ENCODE measurements around the gene ZNF787. TPM values are rescaled to one million over a fixed set of nuclear protein-coding genes. Genes with fewer than 3 reads are reported as not detected.

The ZNF787 gene
- total and polyA plus RNA-seq, 10 of the 15 experiments (the other 5 are each of a cell fraction or from before 2014, with no cell fraction given): 0.23 to 39.9 (median 4.1) TPM

DNA sequence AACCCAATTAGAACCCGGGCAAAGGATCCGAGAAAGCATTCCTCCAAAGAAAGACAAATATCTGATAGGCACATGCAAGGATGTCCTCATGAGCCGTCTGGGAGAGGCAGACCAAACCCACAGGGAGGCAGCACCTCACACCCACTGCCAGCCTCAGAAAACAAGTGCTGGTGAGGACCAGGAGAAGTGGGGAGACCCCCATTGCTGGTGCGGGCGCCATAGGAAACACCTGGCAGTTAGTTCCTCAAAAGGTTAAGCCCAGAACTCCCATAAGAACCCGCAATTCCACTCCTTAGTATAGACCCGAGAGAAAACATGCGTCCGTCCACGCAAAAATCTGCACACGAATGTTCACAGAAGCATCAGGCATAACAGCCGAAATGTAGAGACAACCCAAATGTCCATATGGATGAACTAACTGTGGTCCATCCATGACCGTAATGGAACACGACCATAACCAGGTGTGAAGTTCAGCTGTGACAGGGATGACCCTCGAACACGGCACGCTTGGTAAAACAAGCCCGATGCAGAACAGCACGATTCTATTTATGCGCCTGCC, 7.9 kb downstream of the ZNF787 start (continued):
- TF ChIP-seq HDAC6 (IDR thresholded peaks at IDR 0.05; ENCODE audit: unreplicated experiment): no peak
- 0 out of 2 replicates have a peak, but pooled peaks have one; percentile 41 for TF ChIP-seq TCF12 (IDR thresholded peaks at IDR 0.05; ENCODE audit: low read depth, low read length)

DNA sequence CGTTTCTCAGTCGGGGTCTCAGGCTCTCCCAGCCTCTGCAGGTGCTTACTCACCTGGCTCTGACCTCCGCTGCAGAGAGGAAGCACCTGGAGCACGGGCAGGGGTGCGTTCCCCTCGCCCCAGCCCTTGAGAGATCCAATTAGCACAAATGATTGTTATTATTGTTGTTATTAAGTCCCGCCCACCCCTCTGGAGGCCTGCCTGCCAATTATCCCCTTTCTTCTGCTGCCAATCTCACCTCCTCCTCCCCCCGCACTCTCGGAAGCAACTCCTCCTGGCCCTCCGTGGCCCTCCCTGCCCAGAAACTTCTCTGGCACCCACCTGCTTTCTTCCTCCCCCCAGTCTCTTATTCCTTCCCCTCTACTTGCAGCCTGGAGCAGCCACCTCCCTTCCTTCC, 8.8 kb downstream of the ZNF787 start:
- WGBS (ENCODE audit: insufficient coverage, insufficient replicate concordance, low lambda C conversion rate, missing lambda C conversion rate): 24% methylated on average over 9 of the region's 10 CpGs
- Histone ChIP-seq H3K79me2 (ENCODE audit: control insufficient read depth, insufficient read depth, low read length) (peaks cover 79% of the 10 kb centered on the region), H3K27ac (ENCODE audit: control insufficient read depth, insufficient read depth) (peak overlapping the region; percentile 60), H3K36me3 (ENCODE audit: control insufficient read depth in 2 of 2, insufficient read depth in 2 of 2, low read length in 1 of 2) (peaks cover 0 to 5% of the 10 kb centered on the region in 2 experiments; a peak in 3 of 4 replicates), H3K4me2 (ENCODE audit: control insufficient read depth, insufficient read depth) (peak overlapping the region; percentile 93), H3K9ac (ENCODE audit: control insufficient read depth, insufficient read depth, low read length) (no peak overlapping the region; the same call in 1 of the 2 replicates), H4K20me1 (ENCODE audit: control insufficient read depth, insufficient read depth) (no peaks in the 10 kb centered on the region; the same call in 1 of the 2 replicates), H3K4me1 (ENCODE audit: control insufficient read depth, insufficient read depth, low read length) (peaks cover 44% of the 10 kb centered on the region), H3K4me3 (peak overlapping the region; percentile 56; the same call in 1 of the 2 replicates), H2AFZ (ENCODE audit: control insufficient read depth, low read depth, low read length) (no peak overlapping the region), H3K27me3 (replicated peaks in 1 of 2; ENCODE audit: control insufficient read depth in 2 of 2, insufficient read depth in 2 of 2, low read length in 1 of 2) (no peaks in the 10 kb centered on the region), H3K9me3 (replicated peaks; ENCODE audit: control insufficient read depth, insufficient read depth, low read length) (no peaks in the 10 kb centered on the region)
- TF ChIP-seq, protein P1, sequence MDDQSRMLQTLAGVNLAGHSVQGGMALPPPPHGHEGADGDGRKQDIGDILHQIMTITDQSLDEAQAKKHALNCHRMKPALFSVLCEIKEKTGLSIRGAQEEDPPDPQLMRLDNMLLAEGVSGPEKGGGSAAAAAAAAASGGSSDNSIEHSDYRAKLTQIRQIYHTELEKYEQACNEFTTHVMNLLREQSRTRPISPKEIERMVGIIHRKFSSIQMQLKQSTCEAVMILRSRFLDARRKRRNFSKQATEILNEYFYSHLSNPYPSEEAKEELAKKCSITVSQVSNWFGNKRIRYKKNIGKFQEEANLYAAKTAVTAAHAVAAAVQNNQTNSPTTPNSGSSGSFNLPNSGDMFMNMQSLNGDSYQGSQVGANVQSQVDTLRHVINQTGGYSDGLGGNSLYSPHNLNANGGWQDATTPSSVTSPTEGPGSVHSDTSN (IDR thresholded peaks at IDR 0.05; ENCODE audit: insufficient replicate concordance, low read depth, low read length): peak; percentile 79
- TF ChIP-seq, protein P2, sequence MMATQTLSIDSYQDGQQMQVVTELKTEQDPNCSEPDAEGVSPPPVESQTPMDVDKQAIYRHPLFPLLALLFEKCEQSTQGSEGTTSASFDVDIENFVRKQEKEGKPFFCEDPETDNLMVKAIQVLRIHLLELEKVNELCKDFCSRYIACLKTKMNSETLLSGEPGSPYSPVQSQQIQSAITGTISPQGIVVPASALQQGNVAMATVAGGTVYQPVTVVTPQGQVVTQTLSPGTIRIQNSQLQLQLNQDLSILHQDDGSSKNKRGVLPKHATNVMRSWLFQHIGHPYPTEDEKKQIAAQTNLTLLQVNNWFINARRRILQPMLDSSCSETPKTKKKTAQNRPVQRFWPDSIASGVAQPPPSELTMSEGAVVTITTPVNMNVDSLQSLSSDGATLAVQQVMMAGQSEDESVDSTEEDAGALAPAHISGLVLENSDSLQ (IDR thresholded peaks at IDR 0.05): peak; percentile 91
- TF ChIP-seq HDGF (IDR thresholded peaks at IDR 0.05) (0 out of 2 replicates have a peak, but pooled peaks have one; percentile 38), SMAD1 (IDR thresholded peaks at IDR 0.05; ENCODE audit: low read depth, partially characterized antibody) (no peak), RAD51 (IDR thresholded peaks at IDR 0.05) (no peak)
- TF ChIP-seq, protein P3, sequence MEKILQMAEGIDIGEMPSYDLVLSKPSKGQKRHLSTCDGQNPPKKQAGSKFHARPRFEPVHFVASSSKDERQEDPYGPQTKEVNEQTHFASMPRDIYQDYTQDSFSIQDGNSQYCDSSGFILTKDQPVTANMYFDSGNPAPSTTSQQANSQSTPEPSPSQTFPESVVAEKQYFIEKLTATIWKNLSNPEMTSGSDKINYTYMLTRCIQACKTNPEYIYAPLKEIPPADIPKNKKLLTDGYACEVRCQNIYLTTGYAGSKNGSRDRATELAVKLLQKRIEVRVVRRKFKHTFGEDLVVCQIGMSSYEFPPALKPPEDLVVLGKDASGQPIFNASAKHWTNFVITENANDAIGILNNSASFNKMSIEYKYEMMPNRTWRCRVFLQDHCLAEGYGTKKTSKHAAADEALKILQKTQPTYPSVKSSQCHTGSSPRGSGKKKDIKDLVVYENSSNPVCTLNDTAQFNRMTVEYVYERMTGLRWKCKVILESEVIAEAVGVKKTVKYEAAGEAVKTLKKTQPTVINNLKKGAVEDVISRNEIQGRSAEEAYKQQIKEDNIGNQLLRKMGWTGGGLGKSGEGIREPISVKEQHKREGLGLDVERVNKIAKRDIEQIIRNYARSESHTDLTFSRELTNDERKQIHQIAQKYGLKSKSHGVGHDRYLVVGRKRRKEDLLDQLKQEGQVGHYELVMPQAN (conservative IDR thresholded peaks at IDR 0.05): no peak
- TF ChIP-seq, protein P4, sequence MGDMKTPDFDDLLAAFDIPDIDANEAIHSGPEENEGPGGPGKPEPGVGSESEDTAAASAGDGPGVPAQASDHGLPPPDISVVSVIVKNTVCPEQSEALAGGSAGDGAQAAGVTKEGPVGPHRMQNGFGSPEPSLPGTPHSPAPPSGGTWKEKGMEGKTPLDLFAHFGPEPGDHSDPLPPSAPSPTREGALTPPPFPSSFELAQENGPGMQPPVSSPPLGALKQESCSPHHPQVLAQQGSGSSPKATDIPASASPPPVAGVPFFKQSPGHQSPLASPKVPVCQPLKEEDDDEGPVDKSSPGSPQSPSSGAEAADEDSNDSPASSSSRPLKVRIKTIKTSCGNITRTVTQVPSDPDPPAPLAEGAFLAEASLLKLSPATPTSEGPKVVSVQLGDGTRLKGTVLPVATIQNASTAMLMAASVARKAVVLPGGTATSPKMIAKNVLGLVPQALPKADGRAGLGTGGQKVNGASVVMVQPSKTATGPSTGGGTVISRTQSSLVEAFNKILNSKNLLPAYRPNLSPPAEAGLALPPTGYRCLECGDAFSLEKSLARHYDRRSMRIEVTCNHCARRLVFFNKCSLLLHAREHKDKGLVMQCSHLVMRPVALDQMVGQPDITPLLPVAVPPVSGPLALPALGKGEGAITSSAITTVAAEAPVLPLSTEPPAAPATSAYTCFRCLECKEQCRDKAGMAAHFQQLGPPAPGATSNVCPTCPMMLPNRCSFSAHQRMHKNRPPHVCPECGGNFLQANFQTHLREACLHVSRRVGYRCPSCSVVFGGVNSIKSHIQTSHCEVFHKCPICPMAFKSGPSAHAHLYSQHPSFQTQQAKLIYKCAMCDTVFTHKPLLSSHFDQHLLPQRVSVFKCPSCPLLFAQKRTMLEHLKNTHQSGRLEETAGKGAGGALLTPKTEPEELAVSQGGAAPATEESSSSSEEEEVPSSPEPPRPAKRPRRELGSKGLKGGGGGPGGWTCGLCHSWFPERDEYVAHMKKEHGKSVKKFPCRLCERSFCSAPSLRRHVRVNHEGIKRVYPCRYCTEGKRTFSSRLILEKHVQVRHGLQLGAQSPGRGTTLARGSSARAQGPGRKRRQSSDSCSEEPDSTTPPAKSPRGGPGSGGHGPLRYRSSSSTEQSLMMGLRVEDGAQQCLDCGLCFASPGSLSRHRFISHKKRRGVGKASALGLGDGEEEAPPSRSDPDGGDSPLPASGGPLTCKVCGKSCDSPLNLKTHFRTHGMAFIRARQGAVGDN (IDR thresholded peaks at IDR 0.05): no peak
- BruUV-seq (replicated peaks): no TSS peak
- intact Hi-C loops (cut with micrococcal nuclease; ENCODE audit: unreplicated experiment) (no loop called here), in situ Hi-C loops (cut with MboI) (no loop called here)
- ChIA-PET SMC1A (ENCODE audit: uncharacterized antibody, unreplicated experiment) (no interaction called here), POLR2A (interaction anchor here (1.3 kb wide), 1 partner anchor 10 kb away, joined by 5 read pairs; no protein-coding TSS in a partner anchor), CTCF (no interaction called here), RAD21 (ENCODE audit: unreplicated experiment) (no interaction called here)
- DNase-seq (ENCODE audit: low read depth, low spot score) (no peak), FAIRE-seq (no peak), ATAC-seq (peak; percentile 44)

Measured in GM12878 (cell line).